Common myeloid progenitor, CD34-positive (primary cell): ENCODE data around the gene WDFY2.

ENCODE experiments used
- CTCF ChIA-PET: fragments of 350-600 bp; sonication (Branson Sonifier 250); formaldehyde crosslinking; loops from one replicate; lab custom pipeline; 2021; ENCODE audit warnings: antibody characterized with exemption; lab: Charles Lee
- POLR2A ChIA-PET: fragments of 350-600 bp; sonication (Branson Sonifier 250); formaldehyde crosslinking; loops from one replicate; lab custom pipeline; 2021; ENCODE audit warnings: antibody characterized with exemption; lab: Charles Lee
- DNase-seq, 3 donors: peaks; one replicate each; pipeline versions ENCODE4 v3.0.0 to v3.0.0-alpha.2; 2013
- H3K27ac ChIP-seq, 2 experiments: 1 replicate in 1 of 2; 2 replicates in 1 of 2; pipeline ENCODE4 v1.7.0; 2013; ENCODE audit warnings: inconsistent platforms in 2 of 2, low read length in 2 of 2, mild to moderate bottlenecking in 2 of 2, low read depth in 1 of 2, moderate library complexity in 1 of 2; ENCODE audit not compliant: severe bottlenecking in 2 of 2, insufficient read depth in 1 of 2, poor library complexity in 1 of 2
- H3K27me3 ChIP-seq, 5 experiments: replicated peaks in 2 of 5; 1 replicate in 3 of 5; 2 replicates in 2 of 5; pipeline versions ENCODE4 v1.6.1 to v1.7.0; 2013; ENCODE audit warnings: low read length in 4 of 5, mild to moderate bottlenecking in 2 of 5, moderate library complexity in 2 of 5, inconsistent platforms in 1 of 5; ENCODE audit not compliant: insufficient read depth in 5 of 5, control insufficient read depth in 4 of 5
- H3K36me3 ChIP-seq, 4 experiments: 1 replicate in 2 of 4; 2 replicates in 2 of 4; pipeline versions ENCODE4 v1.6.1 to v1.7.0; 2013; ENCODE audit warnings: low read length in 3 of 4, control low read depth in 1 of 4, mild to moderate bottlenecking in 1 of 4; ENCODE audit not compliant: control insufficient read depth in 4 of 4, insufficient read depth in 4 of 4
- H3K4me1 ChIP-seq, 4 experiments: 1 replicate in 3 of 4; 2 replicates in 1 of 4; pipeline versions ENCODE4 v1.6.1 to v1.7.1; 2013; ENCODE audit warnings: low read length in 3 of 4, mild to moderate bottlenecking in 3 of 4, control low read depth in 1 of 4, inconsistent platforms in 1 of 4, moderate library complexity in 1 of 4; ENCODE audit not compliant: control insufficient read depth in 4 of 4, insufficient read depth in 4 of 4; ENCODE audit errors: control extremely low read depth in 1 of 4
- H3K4me3 ChIP-seq, 7 experiments: 1 replicate in 4 of 7; 2 replicates in 3 of 7; pipeline versions ENCODE4 v1.5.1 to v1.7.0; 2013; ENCODE audit warnings: mild to moderate bottlenecking in 7 of 7, low read length in 6 of 7, moderate library complexity in 6 of 7, inconsistent platforms in 2 of 7, low read depth in 2 of 7, control low read depth in 1 of 7; ENCODE audit not compliant: insufficient read depth in 4 of 7, control insufficient read depth in 1 of 7; ENCODE audit errors: extremely low read depth in 1 of 7
- H3K9me3 ChIP-seq, 5 experiments: 1 replicate in 4 of 5; 2 replicates in 1 of 5; pipeline versions ENCODE4 v1.6.1 to v1.7.1; 2013; ENCODE audit warnings: low read length in 4 of 5, mild to moderate bottlenecking in 2 of 5, inconsistent platforms in 1 of 5, low read depth in 1 of 5, moderate library complexity in 1 of 5; ENCODE audit not compliant: control insufficient read depth in 4 of 5, insufficient read depth in 2 of 5; ENCODE audit errors: control extremely low read depth in 1 of 5
- WGBS: methylation state at CpG from one replicate; pipeline ENCODE4 v1.1.5; 2013; ENCODE audit not compliant: insufficient coverage; 5-methylcytosine and 5-hydroxymethylcytosine counted together

The WDFY2 gene

DNA sequence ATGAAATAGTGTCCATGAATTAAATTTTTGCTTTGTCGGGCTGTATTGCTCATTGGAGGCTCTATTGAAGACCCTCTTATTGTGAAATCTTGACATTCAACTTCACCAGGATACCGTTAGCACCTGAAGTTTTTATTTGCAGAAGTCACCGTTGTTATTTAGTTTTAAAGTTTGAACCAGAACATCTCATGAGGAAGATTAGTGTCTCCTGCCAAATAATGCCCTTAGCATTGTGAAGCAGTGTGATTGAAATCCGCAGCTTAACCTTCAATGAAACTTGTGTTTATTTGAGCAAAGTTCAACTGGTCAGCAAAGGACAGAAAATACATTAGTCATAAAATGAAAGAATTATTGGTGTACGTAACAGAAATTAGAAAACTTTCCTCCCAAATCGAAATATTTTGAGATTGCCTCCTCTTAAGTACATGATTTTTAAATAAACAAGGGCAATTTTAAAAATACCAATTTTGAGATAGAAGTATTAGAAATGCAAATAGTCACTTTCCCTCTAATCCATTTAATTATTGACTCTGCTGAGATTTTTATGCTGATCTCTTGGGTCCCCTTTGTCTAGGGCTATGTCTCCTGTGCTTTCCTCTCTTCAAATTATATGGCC is 84.4 kb downstream of the WDFY2 start:
- CTCF ChIA-PET = no interaction called here
- POLR2A ChIA-PET = no interaction called here

DNA sequence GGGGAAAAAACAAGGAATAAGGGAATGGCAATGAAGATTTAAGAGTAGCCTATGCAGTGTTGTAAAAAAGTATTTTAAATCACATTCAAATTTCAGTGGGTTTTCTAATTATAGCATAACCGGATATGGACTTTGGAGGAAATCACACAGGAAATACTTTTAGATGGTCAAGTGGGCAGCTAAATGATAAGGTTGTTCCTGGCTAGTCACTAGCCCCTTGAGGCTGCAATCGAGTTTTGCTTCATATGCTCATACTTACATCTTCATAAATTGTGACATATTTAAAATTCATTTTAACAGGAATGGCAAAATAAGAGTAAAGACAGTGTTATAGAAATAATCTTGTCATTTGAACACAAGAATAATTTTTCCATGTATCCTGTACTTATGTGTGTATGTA is 88.9 kb downstream of the WDFY2 start:
- POLR2A ChIA-PET = no interaction called here
- Histone ChIP-seq H3K4me3 (no peak overlapping the region), H3K36me3 (peaks cover 2 to 9% (median 5%) of the 10 kb centered on the region in 4 experiments), H3K27ac (no peak overlapping the region), H3K4me1 (peaks cover 3 to 11% (median 6%) of the 10 kb centered on the region in 4 experiments), H3K9me3 (no peaks in the 10 kb centered on the region), H3K27me3 (no peaks in the 10 kb centered on the region)
- no CpG with 5 or more reads among the region's 2 CpGs for WGBS
- no peak for DNase-seq
- CTCF ChIA-PET = interaction anchor here (1.4 kb wide), 1 partner anchor 8 kb away, joined by 3 read pairs; no protein-coding TSS in a partner anchor

More for the DNA sequence above, 84.4 kb downstream of the WDFY2 start:
- Histone ChIP-seq H3K9me3 (no peaks in the 10 kb centered on the region), H3K4me1 (peaks cover 3 to 18% (median 8%) of the 10 kb centered on the region in 4 experiments), H3K4me3 (no peak overlapping the region), H3K27ac (no peak overlapping the region), H3K27me3 (no peaks in the 10 kb centered on the region), H3K36me3 (peaks cover 0 to 6% (median 3%) of the 10 kb centered on the region in 4 experiments)
- DNase-seq = no peak
- WGBS = 100% methylated on average over 1 of the region's 6 CpGs

- H3K27me3 ChIP-seq = no peaks in the 10 kb centered on the region
- H3K36me3 ChIP-seq = peaks cover 2 to 9% (median 5%) of the 10 kb centered on the region in 4 experiments
- no peaks in the 10 kb centered on the region for H3K9me3 ChIP-seq
- 96% methylated on average over 3 of the region's 5 CpGs for WGBS
- no peak overlapping the region for H3K4me3 ChIP-seq
- H3K4me1 ChIP-seq = peaks cover 3 to 11% (median 6%) of the 10 kb centered on the region in 4 experiments
- no peak overlapping the region for H3K27ac ChIP-seq
- CTCF ChIA-PET = no interaction called here
- DNase-seq = no peak
- POLR2A ChIA-PET = no interaction called here
Observed at GRCh38 chr13:51674276-51674675, 90.0 kb downstream of the WDFY2 start.

DNA sequence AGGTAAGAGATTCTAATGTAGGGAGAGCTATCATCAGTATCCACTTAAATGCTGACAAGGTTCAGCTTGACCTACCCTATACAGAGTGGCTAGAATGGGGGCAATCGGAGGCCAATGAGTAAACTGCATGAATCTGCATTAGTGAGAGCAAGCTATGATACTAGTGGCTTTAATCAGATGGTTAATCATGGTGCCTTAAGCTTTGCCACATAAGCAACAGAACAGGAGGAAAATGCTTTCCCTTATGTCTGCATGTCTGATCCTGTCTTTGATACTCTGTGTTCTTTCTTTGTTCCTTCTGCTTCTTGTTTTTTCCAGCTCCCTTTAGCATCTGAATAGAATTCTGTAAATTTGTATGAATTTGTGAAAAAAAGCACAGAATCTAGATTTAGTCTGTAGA is 91.1 kb downstream of the WDFY2 start:
- no peak for DNase-seq
- POLR2A ChIA-PET = no interaction called here
- H3K9me3 ChIP-seq = no peaks in the 10 kb centered on the region
- CTCF ChIA-PET = interaction anchor here (1.0 kb wide), 1 partner anchor 8 kb away, joined by 3 read pairs; no protein-coding TSS in a partner anchor
- H3K36me3 ChIP-seq = peaks cover 2 to 16% (median 7%) of the 10 kb centered on the region in 4 experiments
- H3K4me1 ChIP-seq = peaks cover 0 to 3% (median 1%) of the 10 kb centered on the region in 4 experiments
- H3K27me3 ChIP-seq = no peaks in the 10 kb centered on the region
- H3K4me3 ChIP-seq = no peak overlapping the region
- no CpG with 5 or more reads among the region's 1 CpG for WGBS
- H3K27ac ChIP-seq = no peak overlapping the region

GRCh38 chr13:51675877-51676276 is 91.6 kb downstream of the WDFY2 start:
- Histone ChIP-seq H3K4me1 (peaks cover 0 to 2% (median 1%) of the 10 kb centered on the region in 4 experiments), H3K4me3 (no peak overlapping the region), H3K36me3 (peaks cover 2 to 20% (median 7%) of the 10 kb centered on the region in 4 experiments), H3K9me3 (no peaks in the 10 kb centered on the region), H3K27me3 (no peaks in the 10 kb centered on the region), H3K27ac (no peak overlapping the region)
- POLR2A ChIA-PET = no interaction called here
- no peak for DNase-seq
- CTCF ChIA-PET = interaction anchor here (1.0 kb wide), 1 partner anchor 8 kb away, joined by 3 read pairs; no protein-coding TSS in a partner anchor
- WGBS = 90% methylated on average over 2 of the region's 3 CpGs

GRCh38 chr13:51676739-51677138 is 92.5 kb downstream of the WDFY2 start:
- ChIA-PET POLR2A (no interaction called here), CTCF (interaction anchor here (1.4 kb wide), 1 partner anchor 20 kb away, joined by 3 read pairs; no protein-coding TSS in a partner anchor)
- no peaks in the 10 kb centered on the region for H3K27me3 ChIP-seq
- no peak overlapping the region for H3K4me3 ChIP-seq
- 100% methylated on average over 2 of the region's 3 CpGs for WGBS
- H3K27ac ChIP-seq = no peak overlapping the region
- peaks cover 0 to 2% (median 1%) of the 10 kb centered on the region in 4 experiments for H3K4me1 ChIP-seq
- peaks cover 2 to 27% (median 7%) of the 10 kb centered on the region in 4 experiments for H3K36me3 ChIP-seq
- no peaks in the 10 kb centered on the region for H3K9me3 ChIP-seq
- no peak for DNase-seq

DNA sequence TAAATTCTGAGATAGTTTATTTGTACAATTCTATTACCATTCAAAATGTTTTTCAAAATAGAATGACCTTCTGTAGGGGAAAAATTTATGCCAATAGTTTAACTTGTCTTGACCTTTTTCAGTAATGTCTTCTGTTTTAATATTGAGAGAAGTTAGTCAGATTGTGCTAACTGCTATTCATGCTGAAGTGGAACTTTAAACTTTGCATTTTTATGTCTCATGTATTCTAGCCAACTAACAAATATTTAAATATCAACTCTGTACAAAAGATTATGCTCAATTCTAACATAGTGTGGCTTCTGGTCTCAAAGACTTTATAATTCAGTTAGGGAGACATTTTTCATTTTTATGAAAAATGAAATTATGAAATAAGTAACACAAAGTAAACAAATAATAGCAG is 94.2 kb downstream of the WDFY2 start:
- ChIA-PET CTCF (interaction anchor here (1.1 kb wide), 1 partner anchor 79 kb away, joined by 4 read pairs; no protein-coding TSS in a partner anchor), POLR2A (no interaction called here)
- no peak overlapping the region for H3K4me3 ChIP-seq
- DNase-seq = no peak
- no peaks in the 10 kb centered on the region for H3K9me3 ChIP-seq
- no peaks in the 10 kb centered on the region for H3K27me3 ChIP-seq
- peaks cover 5 to 32% (median 9%) of the 10 kb centered on the region in 4 experiments for H3K36me3 ChIP-seq
- no peaks in the 10 kb centered on the region for H3K4me1 ChIP-seq
- no peak overlapping the region for H3K27ac ChIP-seq
